ENCODE results near the gene PRXL2C.

GRCh38 chr9:96603305-96604003 lies 51.7 kb downstream of the PRXL2C start:
- TF ChIP-seq GATA3 (IDR thresholded peaks at IDR 0.05; ENCODE audit: low read depth, low read length) (no peak), GATA2 (IDR thresholded peaks at IDR 0.05; ENCODE audit: low read depth, low read length) (no peak)
